GM13977 (cell line): ENCODE data around the gene RAD51D.

Experiments
- DNase-seq: peaks from one replicate; pipeline ENCODE4 v3.0.0; 2012; ENCODE audit warnings: low spot score
- in situ Hi-C: fragments of 300-500 bp; cut with MboI; formaldehyde crosslinking; loops from one replicate; pipeline ENCODE4 v1.12.0; 2022; ENCODE audit warnings: low sequenced_read_pairs, low pct_unique_long_range_greater_than_20kb, mixed read lengths, inconsistent platforms; ENCODE audit not compliant: unreplicated experiment
- TF ChIP-seq, protein P1 (sequence below): IDR thresholded peaks from 2 replicates; pipeline ENCODE4 v1.5.1; 2012; ENCODE audit warnings: mild to moderate bottlenecking, control low read depth; ENCODE audit not compliant: insufficient read depth; ENCODE audit errors: extremely low read depth, missing control alignments

Gene RAD51D

GRCh38 chr17:35130392-35130791 lies 10.7 kb upstream of the RAD51D start:
- DNase-seq: no peak
- TF ChIP-seq, protein P1, sequence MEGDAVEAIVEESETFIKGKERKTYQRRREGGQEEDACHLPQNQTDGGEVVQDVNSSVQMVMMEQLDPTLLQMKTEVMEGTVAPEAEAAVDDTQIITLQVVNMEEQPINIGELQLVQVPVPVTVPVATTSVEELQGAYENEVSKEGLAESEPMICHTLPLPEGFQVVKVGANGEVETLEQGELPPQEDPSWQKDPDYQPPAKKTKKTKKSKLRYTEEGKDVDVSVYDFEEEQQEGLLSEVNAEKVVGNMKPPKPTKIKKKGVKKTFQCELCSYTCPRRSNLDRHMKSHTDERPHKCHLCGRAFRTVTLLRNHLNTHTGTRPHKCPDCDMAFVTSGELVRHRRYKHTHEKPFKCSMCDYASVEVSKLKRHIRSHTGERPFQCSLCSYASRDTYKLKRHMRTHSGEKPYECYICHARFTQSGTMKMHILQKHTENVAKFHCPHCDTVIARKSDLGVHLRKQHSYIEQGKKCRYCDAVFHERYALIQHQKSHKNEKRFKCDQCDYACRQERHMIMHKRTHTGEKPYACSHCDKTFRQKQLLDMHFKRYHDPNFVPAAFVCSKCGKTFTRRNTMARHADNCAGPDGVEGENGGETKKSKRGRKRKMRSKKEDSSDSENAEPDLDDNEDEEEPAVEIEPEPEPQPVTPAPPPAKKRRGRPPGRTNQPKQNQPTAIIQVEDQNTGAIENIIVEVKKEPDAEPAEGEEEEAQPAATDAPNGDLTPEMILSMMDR: no peak
- in situ Hi-C loops: no loop called here

DNA sequence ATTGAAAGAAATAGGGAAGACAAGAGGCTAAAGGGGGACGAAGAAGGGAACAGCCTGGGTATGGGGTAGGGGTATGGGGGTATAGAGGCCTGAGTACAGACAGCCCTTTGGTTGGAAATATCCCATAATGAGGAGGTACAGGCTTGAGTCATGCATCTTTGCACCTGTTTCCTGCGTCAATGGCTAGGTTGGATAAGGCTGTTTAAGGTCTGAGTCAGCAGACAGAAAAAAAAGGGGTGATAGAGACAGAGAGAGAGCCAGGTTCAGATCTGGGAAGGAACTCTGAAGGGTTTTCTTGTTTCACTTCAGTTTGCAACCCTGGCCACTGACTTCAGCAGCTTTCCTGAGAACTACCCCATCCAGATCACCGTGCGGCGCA lies 10.3 kb upstream of the RAD51D start:
- DNase-seq: no peak
- in situ Hi-C loops: no loop called here
- TF ChIP-seq, protein P1: no peak

DNA sequence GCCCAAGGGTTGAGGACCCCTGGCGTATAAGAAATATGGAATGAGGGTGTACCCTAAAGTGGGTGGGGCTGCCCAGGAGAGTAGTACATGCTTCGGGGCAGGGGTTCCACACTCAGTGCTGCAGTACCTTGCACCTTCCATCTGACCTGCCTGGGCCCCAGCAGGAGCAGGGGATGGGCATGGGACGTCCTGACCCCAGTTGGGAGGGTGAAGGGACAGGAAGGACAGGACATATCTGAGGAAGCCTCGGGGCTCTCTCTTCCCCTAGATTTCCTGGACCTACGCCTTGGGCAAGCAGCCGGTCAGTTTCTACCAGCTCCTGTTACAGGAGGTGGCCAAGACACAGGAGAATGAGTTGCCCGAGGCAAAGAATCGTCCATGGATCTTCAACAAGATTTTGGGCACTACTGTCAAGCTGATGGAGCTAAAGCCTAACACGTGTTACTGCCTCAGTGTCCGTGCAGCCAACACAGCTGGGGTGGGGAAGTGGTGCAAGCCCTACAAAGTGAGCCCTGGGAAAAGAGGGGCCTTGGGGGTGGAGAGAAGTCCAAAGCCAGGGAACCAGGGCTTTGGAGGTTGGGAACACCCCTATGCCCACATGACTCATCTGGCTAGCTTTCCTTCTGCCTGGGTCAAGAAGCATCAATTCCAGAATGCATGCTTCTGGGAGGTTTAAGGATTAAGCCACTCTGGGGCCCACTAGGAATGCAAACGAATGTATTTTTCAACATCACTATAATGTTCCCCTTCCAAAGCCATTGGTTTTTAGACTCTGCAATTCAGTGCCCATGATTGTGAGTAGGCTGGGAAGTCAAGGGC lies 9.7 kb upstream of the RAD51D start:
- TF ChIP-seq, protein P1: no peak
- in situ Hi-C loops: no loop called here
- DNase-seq: no peak

- no peak for DNase-seq
- in situ Hi-C loops: no loop called here
- TF ChIP-seq, protein P1: no peak
Observed at GRCh38 chr17:35127751-35128514, 8.3 kb upstream of the RAD51D start.

DNA sequence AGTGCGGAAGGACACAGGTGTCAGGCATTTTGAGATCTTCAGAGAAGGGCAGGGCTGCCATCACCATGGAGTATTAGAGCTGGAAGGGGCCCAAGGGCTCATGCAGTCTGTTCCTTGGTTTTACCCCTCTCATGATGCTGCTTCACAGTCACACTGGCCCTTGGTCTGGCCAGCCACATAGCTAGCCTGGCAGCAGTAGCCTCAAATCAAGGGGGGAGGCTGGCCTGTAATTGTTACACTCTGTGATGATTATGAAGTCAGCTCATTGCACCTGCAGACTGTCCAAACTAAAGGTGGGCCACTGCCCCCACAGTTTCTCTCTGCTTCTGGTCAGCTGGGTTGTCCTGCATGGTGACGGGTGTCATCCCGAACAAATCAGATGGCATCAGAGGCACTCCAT lies 1.7 kb upstream of the RAD51D start, which contains the start of gene FNDC8:
FNDC8 (plus strand) TSS at position 301 of the 400 bp plus-strand sequence; CDS start at position 380, 79 bp downstream.
- no peak for DNase-seq
- in situ Hi-C loops: loop anchor here (25.0 kb wide), 1 partner anchor 709 kb away; no protein-coding TSS in a partner anchor
- TF ChIP-seq, protein P1: no peak

DNA sequence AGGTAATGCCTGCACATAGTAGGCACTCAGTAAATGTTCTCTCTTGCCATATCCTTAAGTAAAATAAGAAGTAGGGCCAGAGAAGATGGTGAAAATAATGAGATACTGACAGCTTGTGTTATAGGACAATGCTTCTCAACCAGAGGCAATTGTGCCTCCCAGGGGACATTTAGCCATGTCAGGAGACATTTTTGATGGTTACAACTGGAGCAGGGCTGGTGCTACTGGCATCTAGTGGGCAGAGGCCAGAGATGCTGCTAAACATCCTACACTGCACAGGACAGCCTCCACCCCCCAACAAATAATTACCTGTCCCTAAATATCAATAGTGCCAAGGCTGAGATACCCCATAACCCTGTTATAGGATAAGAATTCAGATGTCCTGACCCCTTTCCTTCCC lies 1.7 kb downstream of the RAD51D start:
- in situ Hi-C loops: loop anchor here (10.0 to 25.0 kb wide), 2 partner anchors 583 to 706 kb away; no protein-coding TSS in a partner anchor
- DNase-seq: peak; percentile 49
- TF ChIP-seq, protein P1: peak; percentile 50
